Gastrocnemius medialis (tissue), 4 donors: ENCODE data around the gene AMER2.

ENCODE experiments used
- POLR2A ChIP-seq, 2 donors: fragments of 450-650 bp; IDR thresholded peaks; one replicate each; pipeline ENCODE4 v1.6.1; 2017; ENCODE audit warnings: antibody characterized with exemption in 2 of 2, mild to moderate bottlenecking in 2 of 2, moderate library complexity in 2 of 2
- TF ChIP-seq, protein P1 (sequence below), 5 experiments: fragments of 450-650 bp in 3 of 5; fragments of 200-600 bp in 2 of 5; sonication (generic) in 2 of 5; IDR thresholded peaks in 4 of 5; conservative IDR thresholded peaks in 1 of 5; 1 replicate in 4 of 5; 2 replicates in 1 of 5; pipeline ENCODE4 v1.5.1; 2016 to 2019; ENCODE audit warnings: antibody characterized with exemption in 5 of 5, mild to moderate bottlenecking in 3 of 5, moderate library complexity in 3 of 5

DNA sequence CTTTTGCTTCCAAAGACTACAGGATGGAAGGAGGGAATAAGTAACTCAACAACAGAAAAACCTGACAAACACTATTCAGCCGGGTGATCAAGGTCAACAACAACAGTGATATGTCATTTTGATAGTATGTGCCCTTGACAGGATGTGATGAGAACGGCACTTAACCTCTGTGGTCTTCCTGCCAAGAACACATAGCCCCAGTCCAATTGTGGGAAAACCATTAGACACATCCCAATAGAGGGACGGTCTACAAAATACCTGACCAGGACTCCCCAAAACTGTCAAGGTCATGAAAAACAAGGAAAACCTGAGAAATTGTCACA, 43.1 kb upstream of the AMER2 start:
- TF ChIP-seq POLR2A (IDR thresholded peaks at IDR 0.05): no peak
- TF ChIP-seq, protein P1, sequence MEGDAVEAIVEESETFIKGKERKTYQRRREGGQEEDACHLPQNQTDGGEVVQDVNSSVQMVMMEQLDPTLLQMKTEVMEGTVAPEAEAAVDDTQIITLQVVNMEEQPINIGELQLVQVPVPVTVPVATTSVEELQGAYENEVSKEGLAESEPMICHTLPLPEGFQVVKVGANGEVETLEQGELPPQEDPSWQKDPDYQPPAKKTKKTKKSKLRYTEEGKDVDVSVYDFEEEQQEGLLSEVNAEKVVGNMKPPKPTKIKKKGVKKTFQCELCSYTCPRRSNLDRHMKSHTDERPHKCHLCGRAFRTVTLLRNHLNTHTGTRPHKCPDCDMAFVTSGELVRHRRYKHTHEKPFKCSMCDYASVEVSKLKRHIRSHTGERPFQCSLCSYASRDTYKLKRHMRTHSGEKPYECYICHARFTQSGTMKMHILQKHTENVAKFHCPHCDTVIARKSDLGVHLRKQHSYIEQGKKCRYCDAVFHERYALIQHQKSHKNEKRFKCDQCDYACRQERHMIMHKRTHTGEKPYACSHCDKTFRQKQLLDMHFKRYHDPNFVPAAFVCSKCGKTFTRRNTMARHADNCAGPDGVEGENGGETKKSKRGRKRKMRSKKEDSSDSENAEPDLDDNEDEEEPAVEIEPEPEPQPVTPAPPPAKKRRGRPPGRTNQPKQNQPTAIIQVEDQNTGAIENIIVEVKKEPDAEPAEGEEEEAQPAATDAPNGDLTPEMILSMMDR (IDR thresholded peaks at IDR 0.05 in 4 of 5, conservative IDR thresholded peaks at IDR 0.05 in 1 of 5): no peak
